HL-60 (cell line): Measurements from ENCODE around the gene CLPTM1L.

Source experiments
- DNase-seq, 2 experiments: peaks; one replicate each; pipeline ENCODE4 v3.0.0-alpha.2; 2010 to 2020; ENCODE audit warnings: low read depth in 1 of 2, low spot score in 1 of 2
- H3K27ac ChIP-seq: fragments of 250-450 bp; sonication (Bioruptor Pico); replicated peaks from 2 replicates; pipeline ENCODE4 v1.5.1; 2020; ENCODE audit warnings: mild to moderate bottlenecking, moderate library complexity
- H3K27me3 ChIP-seq: fragments of 250-450 bp; sonication (Bioruptor Pico); 2 replicates; pipeline ENCODE4 v1.5.1; 2021; ENCODE audit warnings: mild to moderate bottlenecking, moderate library complexity; ENCODE audit not compliant: insufficient read depth, poor library complexity, severe bottlenecking
- H3K4me3 ChIP-seq: replicated peaks from 2 replicates; pipeline ENCODE4 v1.5.1; 2011; ENCODE audit warnings: mild to moderate bottlenecking, control low read depth, low read length; ENCODE audit not compliant: insufficient read depth
- GABPA ChIP-seq: IDR thresholded peaks from 2 replicates; pipeline ENCODE4 v1.6.1; 2012; ENCODE audit warnings: low read depth
- POLR2AphosphoS5 ChIP-seq: IDR thresholded peaks from 2 replicates; pipeline ENCODE4 v1.6.1; 2012; ENCODE audit warnings: low read depth
- SPI1 ChIP-seq: IDR thresholded peaks from 2 replicates; pipeline ENCODE4 v1.6.1; 2012; ENCODE audit warnings: low read depth, mild to moderate bottlenecking, borderline replicate concordance
- TF ChIP-seq, protein P1 (sequence below): IDR thresholded peaks from 2 replicates; pipeline ENCODE4 v1.6.1; 2012; ENCODE audit warnings: low read depth; ENCODE audit not compliant: insufficient replicate concordance
- TF ChIP-seq, protein P2 (sequence below): IDR thresholded peaks from one replicate; pipeline ENCODE4 v1.5.1; 2011; ENCODE audit warnings: low read length, control low read depth, inconsistent platforms; ENCODE audit not compliant: insufficient read depth

CLPTM1L gene

DNA sequence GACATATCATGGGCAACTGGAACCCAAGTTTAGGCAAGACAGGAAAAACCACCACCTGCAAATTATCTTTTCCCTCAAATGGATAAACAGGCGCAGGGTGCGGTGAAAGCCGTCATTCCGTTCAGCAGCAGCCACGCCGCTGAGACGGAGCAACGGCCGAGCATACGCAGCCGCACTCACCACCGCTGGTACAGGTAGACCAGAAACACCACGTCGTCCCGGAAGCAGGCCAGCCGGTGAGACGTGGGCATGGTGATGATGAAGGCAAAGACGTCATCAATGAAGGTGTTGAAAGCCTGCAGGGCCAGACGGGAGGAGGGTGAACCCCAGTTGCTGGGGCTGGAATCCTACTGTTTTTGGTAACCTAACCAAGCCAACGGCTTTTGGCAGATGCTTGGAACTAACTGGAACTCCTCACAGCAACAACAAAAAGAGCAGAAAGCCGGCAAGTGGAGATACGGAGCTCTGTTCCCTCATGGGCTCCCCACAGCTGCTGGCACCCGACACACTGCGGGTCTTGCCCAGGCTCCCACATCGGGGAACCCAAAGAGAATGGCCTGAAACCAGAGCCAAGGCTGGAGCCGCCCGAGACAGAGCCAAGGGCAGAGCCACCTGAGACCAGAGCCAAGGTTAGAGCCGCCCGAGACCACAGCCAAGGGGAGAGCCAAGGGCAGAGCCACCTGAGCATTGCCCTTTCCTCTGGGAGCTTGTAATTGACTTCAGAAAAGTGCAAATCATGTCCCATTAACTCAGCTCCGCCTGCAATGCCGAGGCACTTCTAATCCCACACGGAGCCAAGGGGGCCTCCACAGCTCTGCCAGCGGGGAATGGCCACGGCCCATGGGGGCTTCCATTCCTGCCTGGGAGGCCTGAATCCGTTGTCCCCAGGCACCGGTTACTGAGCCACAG is 24.2 kb downstream of the CLPTM1L start:
- Histone ChIP-seq H3K27ac (no peak overlapping the region), H3K4me3 (no peak overlapping the region), H3K27me3 (no peaks in the 10 kb centered on the region)
- DNase-seq = no peak
- TF ChIP-seq, protein P1, sequence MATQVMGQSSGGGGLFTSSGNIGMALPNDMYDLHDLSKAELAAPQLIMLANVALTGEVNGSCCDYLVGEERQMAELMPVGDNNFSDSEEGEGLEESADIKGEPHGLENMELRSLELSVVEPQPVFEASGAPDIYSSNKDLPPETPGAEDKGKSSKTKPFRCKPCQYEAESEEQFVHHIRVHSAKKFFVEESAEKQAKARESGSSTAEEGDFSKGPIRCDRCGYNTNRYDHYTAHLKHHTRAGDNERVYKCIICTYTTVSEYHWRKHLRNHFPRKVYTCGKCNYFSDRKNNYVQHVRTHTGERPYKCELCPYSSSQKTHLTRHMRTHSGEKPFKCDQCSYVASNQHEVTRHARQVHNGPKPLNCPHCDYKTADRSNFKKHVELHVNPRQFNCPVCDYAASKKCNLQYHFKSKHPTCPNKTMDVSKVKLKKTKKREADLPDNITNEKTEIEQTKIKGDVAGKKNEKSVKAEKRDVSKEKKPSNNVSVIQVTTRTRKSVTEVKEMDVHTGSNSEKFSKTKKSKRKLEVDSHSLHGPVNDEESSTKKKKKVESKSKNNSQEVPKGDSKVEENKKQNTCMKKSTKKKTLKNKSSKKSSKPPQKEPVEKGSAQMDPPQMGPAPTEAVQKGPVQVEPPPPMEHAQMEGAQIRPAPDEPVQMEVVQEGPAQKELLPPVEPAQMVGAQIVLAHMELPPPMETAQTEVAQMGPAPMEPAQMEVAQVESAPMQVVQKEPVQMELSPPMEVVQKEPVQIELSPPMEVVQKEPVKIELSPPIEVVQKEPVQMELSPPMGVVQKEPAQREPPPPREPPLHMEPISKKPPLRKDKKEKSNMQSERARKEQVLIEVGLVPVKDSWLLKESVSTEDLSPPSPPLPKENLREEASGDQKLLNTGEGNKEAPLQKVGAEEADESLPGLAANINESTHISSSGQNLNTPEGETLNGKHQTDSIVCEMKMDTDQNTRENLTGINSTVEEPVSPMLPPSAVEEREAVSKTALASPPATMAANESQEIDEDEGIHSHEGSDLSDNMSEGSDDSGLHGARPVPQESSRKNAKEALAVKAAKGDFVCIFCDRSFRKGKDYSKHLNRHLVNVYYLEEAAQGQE = no peak
- TF ChIP-seq POLR2AphosphoS5 (no peak), GABPA (no peak), SPI1 (no peak)
- TF ChIP-seq, protein P2, sequence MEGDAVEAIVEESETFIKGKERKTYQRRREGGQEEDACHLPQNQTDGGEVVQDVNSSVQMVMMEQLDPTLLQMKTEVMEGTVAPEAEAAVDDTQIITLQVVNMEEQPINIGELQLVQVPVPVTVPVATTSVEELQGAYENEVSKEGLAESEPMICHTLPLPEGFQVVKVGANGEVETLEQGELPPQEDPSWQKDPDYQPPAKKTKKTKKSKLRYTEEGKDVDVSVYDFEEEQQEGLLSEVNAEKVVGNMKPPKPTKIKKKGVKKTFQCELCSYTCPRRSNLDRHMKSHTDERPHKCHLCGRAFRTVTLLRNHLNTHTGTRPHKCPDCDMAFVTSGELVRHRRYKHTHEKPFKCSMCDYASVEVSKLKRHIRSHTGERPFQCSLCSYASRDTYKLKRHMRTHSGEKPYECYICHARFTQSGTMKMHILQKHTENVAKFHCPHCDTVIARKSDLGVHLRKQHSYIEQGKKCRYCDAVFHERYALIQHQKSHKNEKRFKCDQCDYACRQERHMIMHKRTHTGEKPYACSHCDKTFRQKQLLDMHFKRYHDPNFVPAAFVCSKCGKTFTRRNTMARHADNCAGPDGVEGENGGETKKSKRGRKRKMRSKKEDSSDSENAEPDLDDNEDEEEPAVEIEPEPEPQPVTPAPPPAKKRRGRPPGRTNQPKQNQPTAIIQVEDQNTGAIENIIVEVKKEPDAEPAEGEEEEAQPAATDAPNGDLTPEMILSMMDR = no peak

DNA sequence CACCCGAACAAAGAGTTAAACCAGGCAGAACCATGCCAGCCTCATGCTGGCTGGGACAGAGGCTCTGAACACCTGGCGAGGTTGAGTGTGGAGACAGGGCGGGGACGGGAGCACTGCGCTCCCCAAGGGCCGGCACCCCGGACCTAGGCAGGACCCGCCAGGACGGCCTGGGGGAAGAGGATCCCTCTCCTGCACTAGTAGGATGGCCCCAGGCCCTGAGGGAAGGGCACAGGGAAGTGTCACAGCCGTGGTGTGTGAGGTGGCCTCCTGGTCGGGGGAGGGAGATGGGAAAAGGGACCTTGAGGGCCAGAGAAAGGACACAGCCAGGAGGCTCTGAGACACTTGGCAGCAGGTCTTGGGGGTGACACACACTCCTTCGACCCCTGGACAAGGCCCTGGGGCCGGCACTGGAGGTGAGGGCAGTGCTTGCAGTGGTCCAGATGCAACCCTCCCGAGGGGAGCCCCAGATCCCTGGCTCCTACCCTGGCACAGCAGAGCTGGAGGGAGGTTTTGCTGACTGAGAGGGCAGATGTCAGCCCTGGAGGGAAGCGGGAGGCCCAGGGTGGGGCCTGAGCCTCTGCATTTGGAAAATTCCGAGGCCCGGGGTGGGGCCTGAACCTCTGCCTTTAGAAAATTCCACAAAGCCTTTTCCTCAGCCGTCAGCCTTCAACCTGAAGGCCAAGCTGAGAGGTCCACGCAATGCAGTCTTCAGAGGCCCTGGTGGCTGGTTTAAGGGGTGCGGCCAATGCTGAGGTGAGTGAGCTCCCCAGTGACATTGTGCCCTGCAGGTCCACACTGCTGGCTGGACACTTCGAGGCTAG is 25.3 kb downstream of the CLPTM1L start:
- Histone ChIP-seq H3K4me3 (no peak overlapping the region), H3K27me3 (no peaks in the 10 kb centered on the region), H3K27ac (no peak overlapping the region)
- DNase-seq = no peak
- TF ChIP-seq GABPA (no peak), POLR2AphosphoS5 (no peak), SPI1 (no peak)
- TF ChIP-seq, protein P1 = no peak
- TF ChIP-seq, protein P2 = no peak

DNA sequence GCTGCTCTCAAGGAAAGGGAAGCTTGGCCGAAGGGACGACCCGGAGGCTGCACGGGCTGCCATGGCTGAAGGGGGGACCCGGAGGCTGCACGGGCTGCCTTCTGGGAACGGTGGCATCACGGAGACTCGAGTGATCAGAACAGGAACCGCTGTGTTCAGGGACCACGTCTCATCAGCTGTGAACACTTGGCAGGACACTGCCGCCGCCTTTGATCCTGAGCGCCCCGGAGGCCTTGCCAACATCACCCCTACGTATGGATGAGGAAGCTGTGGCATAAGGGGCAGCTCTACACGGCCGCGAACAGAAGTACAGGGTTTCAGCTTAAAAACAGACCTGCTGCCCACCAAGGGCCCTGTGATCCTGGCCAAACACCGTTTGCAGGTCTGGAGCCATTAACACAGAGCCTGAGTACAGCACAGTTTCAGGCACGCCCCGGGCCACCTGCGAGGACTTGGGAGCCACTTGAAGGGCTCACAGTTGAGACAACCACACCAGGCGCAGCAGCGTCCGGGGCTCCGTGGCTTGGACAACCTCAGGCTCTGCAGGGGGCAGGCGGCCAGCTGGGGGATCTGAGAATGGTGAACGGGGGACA is 26.1 kb downstream of the CLPTM1L start:
- no peak for DNase-seq
- H3K27me3 ChIP-seq = no peaks in the 10 kb centered on the region
- H3K4me3 ChIP-seq = no peak overlapping the region
- H3K27ac ChIP-seq = no peak overlapping the region
- TF ChIP-seq SPI1 (no peak), GABPA (no peak)
- TF ChIP-seq, protein P1 = no peak
- TF ChIP-seq, protein P2 = no peak
